ENCODE data around the gene TBC1D2.
"Not testable (repeated sequence)": the region's sequence is repeated elsewhere in the genome, so short reads cannot be mapped to it uniquely, and the experiment has no call there.

TBC1D2 gene

DNA sequence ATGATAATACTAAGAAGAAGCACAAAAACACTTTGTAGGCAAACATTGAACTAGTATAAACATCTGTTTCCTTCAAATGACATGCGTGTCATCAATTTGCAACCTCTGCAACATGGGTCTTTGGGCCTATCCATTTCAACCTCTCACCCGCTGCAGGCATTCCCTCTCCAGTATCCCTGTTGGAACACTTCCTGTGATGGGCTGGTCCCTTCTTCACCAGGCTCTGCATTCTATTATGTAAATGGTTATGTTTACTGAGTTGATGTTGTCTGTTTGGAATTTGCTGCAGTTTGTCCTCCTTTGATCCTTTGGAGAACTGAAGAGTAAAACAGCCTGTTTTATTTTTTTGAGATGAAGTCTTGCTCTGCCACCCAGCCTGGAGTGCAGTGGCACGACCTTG, 16.6 kb upstream of the TBC1D2 start:
- DNase-seq (ENCODE audit: low read depth in 2 of 2) = no peak

DNA sequence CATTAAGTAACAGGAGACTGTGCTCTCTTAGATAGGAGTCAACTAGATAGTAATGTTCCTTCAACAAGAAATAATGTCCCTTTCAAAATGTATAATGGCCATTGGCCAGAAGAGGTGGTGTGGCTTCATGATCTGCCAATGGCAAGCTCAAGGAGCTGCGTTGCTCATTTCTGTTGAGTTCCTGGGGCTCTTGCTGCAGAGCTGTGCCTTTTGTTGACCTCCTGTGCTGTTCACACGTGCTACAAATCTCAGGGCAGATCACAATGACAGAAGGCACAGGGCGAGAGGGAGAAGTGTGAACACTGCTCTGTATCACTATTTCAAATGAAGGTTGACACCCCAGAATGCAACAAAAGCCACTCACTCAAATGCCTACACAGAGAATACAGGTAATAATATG, 16.0 kb upstream of the TBC1D2 start:
- no peak for DNase-seq (ENCODE audit: low read depth in 2 of 2)

DNA sequence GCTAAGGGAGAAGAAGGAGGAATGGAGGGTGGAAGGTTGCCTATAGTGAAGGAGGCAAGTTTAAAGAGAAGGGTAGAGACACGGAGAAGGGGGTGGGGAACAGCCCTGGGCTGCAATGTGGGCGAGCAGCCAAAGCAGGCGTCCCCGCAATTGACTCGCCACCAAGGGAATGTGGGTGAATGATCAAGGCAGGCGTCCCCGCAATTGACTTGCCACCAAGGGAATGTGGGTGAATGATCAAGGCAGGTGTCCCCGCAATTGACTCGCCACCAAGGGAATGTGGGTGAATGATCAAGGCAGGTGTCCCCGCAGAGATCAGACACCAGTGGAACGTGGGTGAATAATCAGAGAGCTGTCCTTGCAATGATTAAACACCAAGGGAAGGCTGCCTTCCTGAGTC, 14.8 kb upstream of the TBC1D2 start:
- DNase-seq (ENCODE audit: low read depth in 2 of 2) = not testable (repeated sequence)

DNA sequence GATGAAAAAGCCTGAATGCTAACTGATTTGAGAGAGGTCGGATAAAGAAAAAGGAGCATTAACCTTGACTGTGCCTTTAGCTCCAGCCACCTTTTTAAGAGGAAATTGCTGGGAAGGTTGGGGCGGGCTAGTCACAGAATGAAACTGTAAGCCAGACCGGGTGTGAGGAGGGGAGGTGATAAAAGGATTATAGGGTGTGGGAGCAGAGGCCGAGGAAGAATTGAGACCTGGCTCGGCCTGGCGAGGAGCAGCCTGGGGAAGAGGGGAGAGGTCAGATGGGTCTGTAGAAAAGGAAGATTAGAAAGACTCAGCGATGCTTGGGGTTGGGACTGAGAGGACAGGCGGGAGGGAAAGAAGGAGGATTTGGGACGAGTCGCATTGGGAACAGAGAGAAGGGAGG, 14.2 kb upstream of the TBC1D2 start:
- DNase-seq (ENCODE audit: low read depth in 2 of 2) = not testable (repeated sequence)

DNA sequence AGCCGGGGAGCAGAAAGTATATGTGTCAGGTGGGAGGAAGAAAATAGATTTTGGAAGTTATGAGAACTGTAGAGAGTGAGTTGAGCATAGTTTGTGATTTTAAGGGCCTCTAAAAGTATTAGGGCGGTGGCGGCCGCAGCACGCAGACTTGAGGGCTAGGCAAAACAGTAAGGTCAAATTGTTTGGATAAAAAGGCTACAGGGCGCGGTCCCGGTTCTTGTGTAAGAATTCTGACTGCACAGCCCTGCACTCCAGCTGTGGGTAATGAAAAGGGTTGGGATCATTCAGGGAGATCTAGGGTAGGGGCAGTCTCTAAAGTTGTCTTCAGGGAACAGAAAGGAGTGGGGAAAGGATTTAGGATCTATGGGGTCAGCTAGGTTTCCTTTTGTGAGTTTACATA, 12.1 kb upstream of the TBC1D2 start:
- not testable (repeated sequence) for DNase-seq (ENCODE audit: low read depth in 2 of 2)

DNA sequence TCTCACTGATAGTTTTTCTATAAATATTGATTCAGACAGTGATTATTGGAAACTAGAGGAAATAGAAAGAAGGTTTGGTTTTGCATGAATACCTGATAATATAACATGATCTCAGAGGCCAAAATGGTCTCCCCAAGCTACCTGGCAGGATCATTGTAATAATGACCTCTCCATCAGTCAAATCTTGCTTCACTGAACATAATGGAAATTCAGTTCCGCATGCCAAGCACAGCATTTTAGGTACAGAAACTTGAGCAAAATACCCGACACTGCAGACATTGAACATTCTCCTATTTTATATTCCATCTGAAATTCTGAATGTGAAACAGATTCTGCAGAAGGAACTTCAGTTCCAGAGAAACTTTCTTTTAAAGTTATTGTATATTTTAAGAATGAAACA, 9.1 kb upstream of the TBC1D2 start:
- no peak for DNase-seq (ENCODE audit: low read depth in 2 of 2)

DNA sequence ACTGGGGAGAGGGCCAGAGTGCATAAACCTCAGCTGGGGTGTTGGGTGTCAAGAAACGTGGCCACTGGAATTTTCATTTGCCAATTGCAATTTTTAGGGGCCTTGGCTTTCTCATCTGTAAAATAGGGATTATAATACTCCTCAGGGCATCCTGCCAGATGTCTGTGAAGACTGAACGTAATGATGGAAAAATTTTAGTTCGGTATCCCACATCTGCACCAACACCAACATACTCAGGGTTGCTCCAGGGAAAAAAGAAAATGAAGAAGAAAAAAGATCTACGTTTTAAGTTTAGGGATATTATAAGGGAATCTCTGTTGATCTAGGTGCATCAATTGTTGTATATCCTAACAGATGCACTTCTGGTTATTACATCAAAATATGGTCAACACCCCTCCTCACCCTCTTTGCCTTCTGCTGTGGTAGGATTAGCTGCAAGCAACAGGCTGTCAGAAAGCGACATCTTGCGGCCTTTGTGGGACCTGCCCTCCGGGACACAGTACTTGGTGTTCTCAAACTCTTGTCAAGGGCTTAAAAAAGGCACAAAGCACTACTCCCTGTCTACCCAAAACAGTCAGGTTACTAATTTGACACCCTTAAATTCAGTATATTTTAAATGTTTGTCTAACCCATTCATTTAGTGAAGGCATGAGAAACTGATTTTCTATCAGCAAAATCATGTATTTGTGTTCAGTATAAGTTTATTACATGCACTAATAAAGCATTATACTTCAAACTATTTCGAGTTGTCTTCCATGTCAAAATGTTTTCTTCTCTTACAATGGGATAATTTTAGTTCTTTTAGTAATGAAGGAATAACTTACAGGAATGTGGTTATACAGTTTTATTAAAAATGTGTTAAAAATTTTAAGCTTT, 8.3 kb upstream of the TBC1D2 start:
- DNase-seq (ENCODE audit: low read depth in 2 of 2) = peak; percentile 55 to 72

DNA sequence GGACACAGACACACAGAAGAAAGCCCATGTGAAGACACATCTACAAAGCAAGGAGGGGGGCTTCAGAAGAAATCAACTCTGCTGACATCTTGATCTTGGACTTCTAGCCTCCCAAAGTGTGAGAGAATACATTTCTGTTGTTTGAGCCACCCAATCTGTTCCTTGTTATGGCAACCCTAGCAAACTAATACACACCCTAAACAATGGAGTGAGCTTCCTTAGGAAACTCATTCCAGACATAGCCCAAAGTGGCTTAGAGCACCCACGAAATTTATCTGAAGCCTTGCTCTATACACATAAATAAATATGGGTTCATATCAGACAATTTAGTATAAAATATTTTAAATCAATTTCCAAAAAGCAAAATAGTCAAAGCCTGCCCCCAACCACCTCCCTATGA, 7.6 kb upstream of the TBC1D2 start:
- no peak for DNase-seq (ENCODE audit: low read depth in 2 of 2)

DNA sequence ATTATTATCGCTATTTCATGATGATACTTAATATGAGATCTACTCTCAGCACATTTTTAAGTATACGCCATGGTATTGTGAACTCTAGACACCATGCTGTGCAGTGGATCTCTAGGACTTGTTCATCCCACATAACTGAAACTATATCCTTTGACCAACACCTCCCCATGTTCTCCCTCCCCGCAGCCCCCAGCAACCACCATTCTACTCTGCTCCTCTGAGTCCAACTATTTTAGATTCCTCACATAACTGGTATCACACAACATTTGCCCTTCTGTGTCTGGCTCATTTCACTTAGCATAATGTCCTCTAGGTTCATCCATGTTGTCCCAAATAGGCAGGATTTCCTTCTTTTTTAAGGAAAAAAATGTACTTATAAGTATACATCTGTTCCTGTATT, 6.6 kb upstream of the TBC1D2 start:
- DNase-seq (ENCODE audit: low read depth in 2 of 2) = no peak

DNA sequence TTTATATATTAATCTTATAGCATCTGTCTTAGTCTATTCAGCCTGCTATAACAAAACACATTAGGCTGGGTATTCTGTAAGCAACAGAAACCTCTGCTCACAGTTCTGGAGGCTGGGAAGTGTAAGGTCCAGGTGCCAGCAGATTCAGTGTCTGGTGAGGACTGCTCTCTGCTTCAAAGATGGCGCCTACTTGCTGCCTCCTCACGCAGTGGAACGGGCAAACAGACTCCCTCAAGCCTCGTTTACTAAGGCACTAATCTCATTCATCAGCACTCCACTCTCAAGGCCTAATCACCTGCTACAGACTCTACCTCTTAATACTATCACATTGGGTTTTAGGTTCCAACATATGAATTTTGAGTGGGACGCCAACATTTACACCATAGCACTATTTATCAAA, 5.2 kb upstream of the TBC1D2 start:
- DNase-seq (ENCODE audit: low read depth in 2 of 2) = no peak

DNA sequence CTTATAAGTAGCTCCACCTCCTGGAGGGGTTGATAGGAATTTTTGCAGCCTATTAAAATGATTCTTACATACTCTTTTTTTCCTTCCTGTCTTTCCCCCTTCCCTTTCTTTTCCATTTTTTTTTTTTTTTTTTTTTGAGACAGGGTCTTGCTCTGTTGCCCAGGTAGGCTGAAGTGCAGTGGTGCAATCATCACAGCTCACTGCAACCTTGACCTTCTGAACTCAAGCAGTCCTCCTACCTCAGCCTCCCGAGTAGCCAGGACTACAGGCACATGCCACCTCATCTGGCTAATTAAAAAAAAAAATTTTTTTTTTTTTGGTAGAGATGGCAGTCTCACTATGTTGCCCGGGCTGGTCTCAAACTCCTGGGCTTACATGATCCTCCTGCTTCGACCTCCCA, 4.3 kb upstream of the TBC1D2 start:
- no peak for DNase-seq (ENCODE audit: low read depth in 2 of 2)

DNA sequence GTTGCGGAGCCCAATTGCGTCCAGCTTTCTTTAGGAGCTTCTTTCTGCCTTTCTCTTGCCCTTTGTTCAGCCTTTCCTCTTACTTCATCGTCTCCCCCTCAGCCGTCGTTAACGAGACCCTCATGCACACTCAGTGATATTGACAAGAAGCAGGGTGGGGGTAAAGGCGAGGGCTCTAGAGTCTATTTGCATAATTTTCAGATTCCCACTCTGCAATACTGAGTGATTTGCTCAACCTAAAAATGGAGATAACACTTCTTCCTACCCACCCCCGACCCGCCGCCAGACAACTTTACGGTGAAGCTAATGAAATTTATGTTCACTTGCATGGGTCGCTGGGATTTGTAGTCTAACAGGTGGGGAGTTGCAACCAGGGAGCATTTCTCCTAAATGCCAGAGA, 1.3 kb upstream of the TBC1D2 start:
- DNase-seq (ENCODE audit: low read depth in 2 of 2) = no peak

DNA sequence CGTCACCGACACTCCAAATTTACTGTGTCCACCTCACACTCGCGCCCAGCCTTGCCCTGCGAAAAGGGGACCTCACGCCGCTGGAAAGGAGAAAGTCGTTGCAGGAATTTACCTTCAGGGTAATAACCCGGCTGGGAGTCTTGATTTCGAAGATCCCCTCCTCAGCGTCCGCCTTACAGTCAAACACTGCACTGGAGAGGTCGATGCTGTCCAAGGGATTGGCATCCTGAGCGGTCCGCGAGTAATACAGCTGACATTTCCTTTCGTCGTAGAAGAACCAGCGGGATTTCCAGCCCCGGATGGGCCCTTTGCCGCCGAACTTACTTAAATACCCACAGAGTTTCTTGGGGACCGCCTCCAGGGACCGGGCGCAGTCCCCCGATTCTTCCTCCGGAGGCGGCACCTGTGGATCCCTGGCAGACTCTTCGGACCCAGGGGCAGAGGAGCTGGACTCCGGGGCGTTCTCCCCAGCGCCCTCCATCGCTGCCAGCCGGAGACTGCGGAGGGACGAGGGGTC, 330 bp downstream of the TBC1D2 start:
- no peak for DNase-seq (ENCODE audit: low read depth in 2 of 2)

DNA sequence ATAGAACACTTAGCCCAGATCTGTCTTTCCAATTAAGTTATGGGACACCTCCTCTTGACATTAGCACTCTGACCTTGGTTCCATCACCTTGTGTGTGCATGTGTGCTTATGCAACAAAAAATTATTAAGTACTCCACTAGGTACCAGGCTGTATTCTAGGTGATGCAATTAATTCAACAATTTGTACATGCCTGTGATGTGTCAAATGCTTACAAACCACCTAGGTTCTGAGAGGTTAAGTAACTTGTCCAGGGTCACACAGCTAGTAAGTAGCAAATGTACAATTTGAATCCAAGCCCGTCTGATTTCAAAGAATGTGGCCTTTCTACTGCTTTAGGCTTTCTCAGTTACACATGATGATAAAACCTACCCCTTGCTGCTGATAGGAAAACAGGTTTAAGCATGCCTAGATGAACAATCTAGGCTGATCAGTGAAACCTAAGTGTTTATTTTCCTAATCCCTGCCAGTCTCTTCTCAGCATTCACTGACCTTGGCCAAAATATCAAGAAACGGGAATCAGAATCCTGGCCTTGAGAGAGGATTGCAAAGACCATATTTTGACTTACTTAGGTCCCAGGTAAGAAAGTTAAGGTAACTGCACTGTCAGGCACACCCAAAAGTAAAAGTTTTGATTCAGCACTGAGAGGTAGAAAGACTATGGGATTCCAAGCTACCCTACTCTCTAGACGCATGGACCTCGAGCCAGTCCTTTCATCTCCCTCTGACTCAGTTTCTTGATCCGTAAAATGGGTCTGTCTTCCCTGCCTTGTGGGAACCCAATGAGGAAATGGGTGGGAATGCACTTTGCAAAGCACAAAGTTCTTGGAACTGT, 1.0 kb downstream of the TBC1D2 start:
- DNase-seq (ENCODE audit: low read depth in 2 of 2) = no peak

DNA sequence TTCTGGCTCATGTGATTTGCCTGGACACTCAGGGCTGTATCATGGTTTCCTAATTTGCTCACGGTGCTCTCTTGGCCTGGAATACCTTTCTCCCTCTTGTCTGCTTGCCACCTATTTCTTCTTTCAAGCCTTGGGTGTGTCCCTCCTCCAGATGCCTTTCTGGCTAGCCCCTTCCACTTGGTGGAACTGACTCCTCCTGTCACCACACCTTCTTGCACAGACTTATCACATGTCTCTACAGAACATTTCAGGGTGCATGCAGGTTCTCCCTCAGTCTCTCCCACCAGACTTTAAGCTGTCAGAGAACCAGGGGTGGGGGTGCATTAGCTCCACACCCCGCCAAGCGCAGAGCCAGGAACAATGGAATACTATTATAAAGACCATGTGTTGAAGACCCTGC, 1.9 kb downstream of the TBC1D2 start:
- no peak for DNase-seq (ENCODE audit: low read depth in 2 of 2)

DNA sequence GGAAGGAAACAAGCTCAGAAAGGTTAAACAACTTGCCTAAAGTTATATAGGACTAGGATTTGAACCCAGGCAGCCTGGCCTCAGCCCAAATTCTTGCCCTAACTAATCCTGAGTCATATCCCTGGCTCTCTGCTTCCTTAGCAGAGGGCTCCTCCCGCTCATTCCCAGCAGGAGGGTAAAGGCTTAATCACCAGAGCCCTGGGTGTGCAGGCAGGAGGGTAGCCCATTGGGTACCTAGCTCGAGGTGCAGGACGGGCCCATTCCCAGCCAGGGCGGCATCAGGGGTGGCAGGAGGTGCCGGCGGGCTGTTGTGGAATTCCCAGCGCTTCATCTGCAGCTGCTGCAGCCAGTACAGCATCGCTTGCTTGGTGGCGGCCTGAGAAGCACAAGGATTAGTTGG, 3.9 kb downstream of the TBC1D2 start:
- DNase-seq (ENCODE audit: low read depth in 2 of 2) = no peak

DNA sequence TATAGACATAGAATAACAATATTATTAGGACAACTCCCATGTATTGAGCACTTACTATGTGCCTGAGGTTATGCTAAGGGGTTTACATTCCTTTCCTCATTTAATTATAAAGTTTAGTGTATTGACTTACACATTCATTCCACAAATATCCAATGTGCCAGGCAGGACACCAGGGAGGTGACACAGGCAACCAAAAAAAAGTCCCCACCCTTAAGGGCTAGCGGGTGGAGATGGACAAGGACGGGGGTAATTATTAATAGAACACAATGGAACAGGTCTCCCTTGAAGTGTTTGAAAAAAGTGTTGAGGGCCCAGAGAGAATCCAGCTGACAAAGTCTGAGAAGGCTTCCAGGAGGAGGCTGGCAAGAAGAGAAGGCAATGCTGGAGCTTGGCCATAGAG, 5.7 kb downstream of the TBC1D2 start:
- no peak for DNase-seq (ENCODE audit: low read depth in 2 of 2)

DNA sequence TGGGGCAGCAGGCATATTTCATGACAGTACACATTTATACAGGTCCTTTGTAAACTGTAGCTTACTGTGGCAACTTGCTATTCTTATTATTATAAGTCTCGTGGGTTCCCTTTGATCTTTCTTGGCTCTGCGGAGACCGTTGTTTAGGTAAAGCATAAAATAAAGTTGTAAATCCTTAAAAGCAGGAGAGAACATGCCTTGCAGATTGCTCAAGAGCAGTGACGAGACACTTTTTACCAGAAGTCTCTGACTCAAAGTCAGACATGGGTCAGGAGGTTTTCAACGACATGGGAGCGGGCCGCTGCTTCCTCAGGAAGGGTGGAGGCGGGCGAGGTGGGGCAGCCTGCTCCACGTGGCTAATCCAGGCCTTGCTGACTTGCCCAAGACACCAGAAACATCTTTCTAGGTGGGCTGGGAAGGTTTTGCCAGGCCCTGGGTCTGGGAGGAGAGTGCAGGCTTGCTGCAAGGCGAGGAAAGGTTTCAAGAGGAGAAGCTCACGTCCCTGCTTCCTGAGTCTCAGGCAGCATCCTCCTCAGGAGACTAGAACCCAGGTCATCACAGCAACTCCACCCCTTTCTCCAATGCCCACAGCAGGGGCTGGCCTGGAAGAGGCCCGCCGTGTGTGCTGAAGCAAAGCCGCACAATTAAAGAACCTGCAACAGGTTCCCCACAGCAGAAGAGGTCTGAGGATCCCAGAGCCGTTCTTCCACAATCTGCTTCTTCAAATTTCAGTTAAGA, 6.5 kb downstream of the TBC1D2 start:
- DNase-seq (ENCODE audit: low read depth in 2 of 2) = no peak

DNA sequence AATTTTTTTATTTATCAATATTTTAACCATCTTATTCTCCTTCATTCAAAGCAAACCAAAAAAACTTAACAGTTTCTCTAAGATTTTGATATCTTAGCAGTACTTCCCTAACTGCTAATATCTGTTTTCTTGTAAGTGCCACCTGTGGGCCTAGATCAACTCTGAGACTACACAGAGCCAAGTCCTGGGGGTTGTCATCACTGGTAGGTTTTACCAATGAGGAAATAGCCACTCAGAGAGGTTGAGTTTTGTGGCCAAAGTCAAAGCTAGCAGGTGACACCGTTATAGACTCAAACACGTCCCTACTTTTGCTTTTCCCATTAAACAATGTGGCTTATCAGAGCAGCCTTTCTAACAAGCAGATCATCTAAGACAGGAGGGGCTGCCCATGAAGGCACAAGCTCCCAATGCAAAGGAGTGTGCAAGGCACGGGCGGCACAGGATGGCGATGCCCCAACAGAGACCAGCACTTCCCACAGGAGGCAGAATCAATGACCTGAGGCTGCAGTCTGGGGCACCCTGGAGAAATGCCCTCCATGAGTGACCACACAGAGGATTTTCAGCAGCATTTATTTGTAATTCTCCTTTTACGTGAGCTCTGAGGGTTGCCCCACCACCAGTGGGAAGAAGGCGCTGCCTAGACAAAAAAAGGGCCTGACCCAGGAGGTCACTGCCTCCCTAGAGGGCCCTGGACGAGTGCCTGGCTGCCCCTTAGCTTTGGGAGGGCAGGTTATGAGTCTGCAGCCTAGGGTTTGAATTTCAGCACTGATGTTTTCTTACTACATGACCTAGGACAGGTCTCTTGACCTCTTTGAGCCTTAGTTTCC, 7.4 kb downstream of the TBC1D2 start:
- no peak for DNase-seq (ENCODE audit: low read depth in 2 of 2)

DNA sequence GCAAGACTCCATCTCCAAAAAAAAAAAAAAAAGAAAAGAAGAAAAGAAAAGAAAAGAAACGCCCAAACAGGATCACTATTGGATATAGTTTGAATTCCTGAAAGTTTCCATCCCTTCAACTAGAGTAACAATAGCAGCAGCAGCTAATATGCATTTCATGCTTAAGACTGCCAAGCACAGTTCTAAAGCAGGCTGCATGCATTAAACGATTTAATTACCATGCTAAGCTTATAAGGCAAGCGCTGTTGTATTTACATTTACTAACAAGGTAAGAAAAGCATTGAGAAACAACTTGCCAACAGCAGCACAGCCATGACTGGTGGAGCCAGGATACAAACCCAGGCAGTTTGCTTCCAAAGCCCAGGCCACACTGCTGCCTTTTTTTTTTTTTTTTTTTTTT, 13.0 kb downstream of the TBC1D2 start:
- DNase-seq (ENCODE audit: low read depth in 2 of 2) = no peak
